Breast epithelium (tissue), 3 donors: ENCODE data around the gene PSME1.

ENCODE experiments used
- CTCF ChIP-seq, 3 donors: fragments of 450-650 bp; IDR thresholded peaks; one replicate each; pipeline ENCODE4 v1.5.1; 2016 to 2017; ENCODE audit warnings: antibody characterized with exemption in 3 of 3, mild to moderate bottlenecking in 3 of 3, moderate library complexity in 3 of 3
- POLR2A ChIP-seq: fragments of 450-650 bp; IDR thresholded peaks from one replicate; pipeline ENCODE4 v1.6.1; 2016; ENCODE audit warnings: antibody characterized with exemption, mild to moderate bottlenecking, moderate library complexity
- POLR2AphosphoS5 ChIP-seq, 3 donors: sonication (generic); formaldehyde crosslinking; IDR thresholded peaks; one replicate each; pipeline ENCODE4 v1.6.1; 2017; ENCODE audit warnings: antibody characterized with exemption in 3 of 3

GRCh38 chr14:24157331-24157730 is 21.3 kb downstream of the PSME1 start:
- TF ChIP-seq CTCF (IDR thresholded peaks at IDR 0.05) (no peak), POLR2AphosphoS5 (IDR thresholded peaks at IDR 0.05) (no peak), POLR2A (no peak)
